GM12878 (cell line): ENCODE results near the gene CHST15. TPM values are rescaled to one million over a fixed set of nuclear protein-coding genes. Genes with fewer than 3 reads are reported as not detected.

Experiments used
- ATAC-seq: fragments of 200-7000 bp; cut with Tn5 transposase; 3 replicates; pipeline ENCODE4 v1.9.1; 2020; ENCODE audit warnings: mild to moderate bottlenecking, moderate library complexity
- BruUV-seq: library from RNA; stranded (reverse); fragments of 400-500 nt; replicated peaks from 2 replicates; lab custom pipeline; 2021; lab: Mats Ljungman, UMichigan
- CTCF ChIA-PET: fragments of 300-600 bp; sonication (Branson Sonifier 250); formaldehyde crosslinking; extraction: SDS; loops from one replicate; lab custom pipeline; 2021; ENCODE audit warnings: inconsistent platforms; lab: Yijun Ruan, JAX
- POLR2A ChIA-PET: fragments of 350-600 bp; formaldehyde crosslinking; extraction: SDS; loops from one replicate; lab custom pipeline; 2021; ENCODE audit warnings: inconsistent platforms; lab: Charles Lee
- RAD21 ChIA-PET: fragments of 300-600 bp; sonication (Branson Sonifier 250); formaldehyde crosslinking; loops from one replicate; lab custom pipeline; 2023; ENCODE audit warnings: antibody characterized with exemption; ENCODE audit not compliant: unreplicated experiment; lab: Charles Lee
- SMC1A ChIA-PET: fragments of 300-600 bp; sonication (Branson Sonifier 250); formaldehyde crosslinking; loops from one replicate; lab custom pipeline; 2023; ENCODE audit not compliant: unreplicated experiment, uncharacterized antibody; lab: Charles Lee
- DNase-seq: peaks from one replicate; pipeline ENCODE4 v3.0.0-alpha.2; 2011; ENCODE audit warnings: low read depth, low spot score
- FAIRE-seq: peaks from 3 replicates; lab custom pipeline; 2011; peaks lifted over from hg19 to GRCh38; lab: Jason Lieb, UNC
- H2AFZ ChIP-seq: 2 replicates; pipeline ENCODE4 v1.6.0; 2011; ENCODE audit warnings: low read depth, low read length, control low read depth; ENCODE audit not compliant: control insufficient read depth
- H3K27ac ChIP-seq: 2 replicates; pipeline ENCODE4 v1.5.1; 2011; ENCODE audit warnings: control low read depth; ENCODE audit not compliant: control insufficient read depth, insufficient read depth
- H3K27me3 ChIP-seq, 2 experiments: replicated peaks in 1 of 2; 2 replicates each; pipeline versions ENCODE4 v1.6.0 to v1.6.1; 2011; ENCODE audit warnings: low read length in 1 of 2; ENCODE audit not compliant: control insufficient read depth in 2 of 2, insufficient read depth in 2 of 2
- H3K36me3 ChIP-seq, 2 experiments: 2 replicates each; pipeline ENCODE4 v1.5.1; 2011; ENCODE audit warnings: low read length in 1 of 2; ENCODE audit not compliant: control insufficient read depth in 2 of 2, insufficient read depth in 2 of 2
- H3K4me1 ChIP-seq: 2 replicates; pipeline ENCODE4 v1.6.1; 2011; ENCODE audit warnings: mild to moderate bottlenecking, low read length, moderate library complexity, mixed read lengths; ENCODE audit not compliant: control insufficient read depth, insufficient read depth
- H3K4me2 ChIP-seq: 2 replicates; pipeline ENCODE4 v1.6.0; 2011; ENCODE audit warnings: control low read depth; ENCODE audit not compliant: control insufficient read depth, insufficient read depth
- H3K4me3 ChIP-seq: fragments of 200-600 bp; sonication (generic); 2 replicates; pipeline ENCODE4 v1.5.1; 2016
- H3K79me2 ChIP-seq: 2 replicates; pipeline ENCODE4 v1.6.0; 2011; ENCODE audit warnings: low read length; ENCODE audit not compliant: control insufficient read depth, insufficient read depth
- H3K9ac ChIP-seq: 2 replicates; pipeline ENCODE4 v1.8.0; 2011; ENCODE audit warnings: low read length, control low read depth, mixed read lengths; ENCODE audit not compliant: control insufficient read depth, insufficient read depth
- H3K9me3 ChIP-seq: replicated peaks from 3 replicates; pipeline ENCODE4 v1.5.1; 2011; ENCODE audit warnings: mild to moderate bottlenecking, low read length; ENCODE audit not compliant: control insufficient read depth, insufficient read depth
- H4K20me1 ChIP-seq: 2 replicates; pipeline ENCODE4 v1.6.0; 2011; ENCODE audit not compliant: control insufficient read depth, insufficient read depth
- BRCA1 ChIP-seq: IDR thresholded peaks from 2 replicates; pipeline ENCODE4 v1.6.1; 2011; ENCODE audit warnings: low read depth, low read length, improper control_type of control experiment
- CBFB ChIP-seq: IDR thresholded peaks from 2 replicates; pipeline ENCODE4 v1.6.1; 2016; ENCODE audit warnings: antibody characterized with exemption, low read depth
- CHD1 ChIP-seq: IDR thresholded peaks from 2 replicates; pipeline ENCODE4 v1.6.1; 2012; ENCODE audit warnings: low read depth, low read length, improper control_type of control experiment
- HDAC2 ChIP-seq: fragments of 200-600 bp; sonication (generic); IDR thresholded peaks from 2 replicates; pipeline ENCODE4 v1.6.1; 2017
- HDAC6 ChIP-seq: fragments of 200-600 bp; sonication (generic); IDR thresholded peaks from one replicate; pipeline ENCODE4 v1.8.0; 2017; ENCODE audit warnings: antibody characterized with exemption; ENCODE audit not compliant: unreplicated experiment
- NFIC ChIP-seq: IDR thresholded peaks from 2 replicates; pipeline ENCODE4 v1.6.1; 2012; ENCODE audit warnings: low read depth, mild to moderate bottlenecking, inconsistent platforms, low read length, moderate library complexity
- NFYA ChIP-seq: IDR thresholded peaks from 2 replicates; pipeline ENCODE4 v1.6.1; 2011; ENCODE audit warnings: low read depth, mild to moderate bottlenecking, low read length, improper control_type of control experiment, borderline replicate concordance
- NFYB ChIP-seq: IDR thresholded peaks from 2 replicates; pipeline ENCODE4 v1.6.1; 2011; ENCODE audit warnings: low read depth, mild to moderate bottlenecking, low read length, improper control_type of control experiment, moderate library complexity; ENCODE audit not compliant: insufficient read depth
- NRF1 ChIP-seq: conservative IDR thresholded peaks from 2 replicates; pipeline ENCODE4 v1.6.1; 2011; ENCODE audit warnings: mild to moderate bottlenecking, low read depth, low read length, improper control_type of control experiment
- SMARCA5 ChIP-seq: fragments of 450-650 bp; IDR thresholded peaks from 2 replicates; pipeline ENCODE4 v1.6.1; 2017; ENCODE audit warnings: mild to moderate bottlenecking
- SREBF1 ChIP-seq: IDR thresholded peaks from 2 replicates; pipeline ENCODE4 v1.6.1; 2012; ENCODE audit warnings: mild to moderate bottlenecking, low read length
- STAT1 ChIP-seq: fragments of 450-650 bp; conservative IDR thresholded peaks from 2 replicates; pipeline ENCODE4 v1.6.1; 2014; ENCODE audit warnings: antibody characterized with exemption, mild to moderate bottlenecking
- TCF7 ChIP-seq: IDR thresholded peaks from 2 replicates; pipeline ENCODE4 v1.6.1; 2014; ENCODE audit warnings: antibody characterized with exemption, borderline replicate concordance
- ZNF622 ChIP-seq: fragments of 450-650 bp; IDR thresholded peaks from 2 replicates; pipeline ENCODE4 v1.6.1; 2017; ENCODE audit warnings: mild to moderate bottlenecking, inconsistent platforms
- WGBS: methylation state at CpG from one replicate; pipeline ENCODE4 v1.1.6; 2016; ENCODE audit warnings: low lambda C conversion rate; ENCODE audit not compliant: insufficient replicate concordance, insufficient coverage; ENCODE audit errors: missing lambda C conversion rate; 5-methylcytosine and 5-hydroxymethylcytosine counted together
- in situ Hi-C: fragments of 300-500 bp; cut with MboI; formaldehyde crosslinking; loops from 9 replicates; pipeline ENCODE4 v1.14.3; 2018; ENCODE audit warnings: mixed read lengths
- intact Hi-C: fragments of 100-400 bp; cut with micrococcal nuclease; formaldehyde crosslinking; loops from one replicate; pipeline ENCODE4 v1.14.2; 2022; ENCODE audit not compliant: unreplicated experiment
- polyA plus RNA-seq, 11 experiments: library from polyadenylated mRNA; depleted of rRNA in 4 of 11; unstranded in 6 of 11; stranded (reverse) in 5 of 11; fragments of >200 nt; fragmentation: Nextera tagmentation in 4 of 11; fragmentation: Illumina TruSeq in 1 of 11; extraction: Ambion mirVana in 4 of 11; extraction: Trizol in 1 of 11; gene quantifications; 1 replicate in 1 of 11; 2 replicates in 10 of 11; pipeline versions ENCODE4 v1.2.1 to v1.2.3, GENCODE V29; 2011 to 2016; ENCODE audit warnings: inconsistent platforms in 2 of 11, missing spikeins in 2 of 11, low read depth in 1 of 11
- total RNA-seq, 4 experiments: library from RNA; depleted of rRNA in 3 of 4; stranded (reverse); fragments of >200 nt in 3 of 4; fragmentation: Illumina TruSeq in 1 of 4; extraction: Trizol in 1 of 4; gene quantifications; 2 replicates each; pipeline versions ENCODE4 v1.2.1 to v1.2.3, GENCODE V29; 2013 to 2021
- TF ChIP-seq, protein P1 (sequence below): IDR thresholded peaks from 2 replicates; pipeline ENCODE4 v1.6.1; 2012; ENCODE audit warnings: low read depth, low read length, improper control_type of control experiment
- TF ChIP-seq, protein P2 (sequence below): IDR thresholded peaks from 2 replicates; pipeline ENCODE4 v1.6.1; 2011; ENCODE audit warnings: borderline replicate concordance, low read depth, mild to moderate bottlenecking, moderate library complexity, low read length; ENCODE audit not compliant: insufficient read depth, poor library complexity, severe bottlenecking

Gene CHST15
- total and polyA plus RNA-seq, 10 of the 15 experiments (the other 5 are each of a cell fraction or from before 2014, with no cell fraction given): 0.02 to 0.53 (median 0.05) TPM; not detected in 1

DNA sequence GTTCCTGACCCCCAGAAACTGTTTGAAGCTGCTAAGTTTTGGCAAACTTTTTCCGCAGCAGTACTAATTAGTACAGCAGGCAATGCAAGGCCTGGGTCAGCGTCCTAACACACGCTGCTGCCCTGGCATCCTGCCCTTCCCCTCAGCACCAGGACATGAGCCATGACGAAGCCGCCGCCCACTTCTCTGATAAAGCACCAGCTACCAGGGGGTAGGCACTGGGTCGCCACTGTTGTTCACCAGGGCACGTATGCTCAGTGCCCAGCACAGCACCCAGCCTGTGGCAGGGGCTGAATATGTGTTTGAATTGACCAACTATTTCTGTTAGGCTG lies 59.5 kb downstream of the CHST15 start:
- H3K27ac ChIP-seq: no peak overlapping the region
- H4K20me1 ChIP-seq: no peaks in the 10 kb centered on the region
- 58% methylated on average over 8 of the region's 8 CpGs for WGBS
- DNase-seq: no peak
- intact Hi-C loops (no loop called here), in situ Hi-C loops (no loop called here)
- TF ChIP-seq NFYB (no peak), SMARCA5 (no peak), NFIC (no peak), NFYA (no peak), ZNF622 (no peak), TCF7 (no peak), STAT1 (no peak), BRCA1 (no peak), CHD1 (no peak), NRF1 (no peak), SREBF1 (no peak), HDAC2 (no peak), CBFB (no peak), HDAC6 (no peak)
- TF ChIP-seq, protein P1, sequence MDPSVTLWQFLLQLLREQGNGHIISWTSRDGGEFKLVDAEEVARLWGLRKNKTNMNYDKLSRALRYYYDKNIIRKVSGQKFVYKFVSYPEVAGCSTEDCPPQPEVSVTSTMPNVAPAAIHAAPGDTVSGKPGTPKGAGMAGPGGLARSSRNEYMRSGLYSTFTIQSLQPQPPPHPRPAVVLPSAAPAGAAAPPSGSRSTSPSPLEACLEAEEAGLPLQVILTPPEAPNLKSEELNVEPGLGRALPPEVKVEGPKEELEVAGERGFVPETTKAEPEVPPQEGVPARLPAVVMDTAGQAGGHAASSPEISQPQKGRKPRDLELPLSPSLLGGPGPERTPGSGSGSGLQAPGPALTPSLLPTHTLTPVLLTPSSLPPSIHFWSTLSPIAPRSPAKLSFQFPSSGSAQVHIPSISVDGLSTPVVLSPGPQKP: no peak
- TF ChIP-seq, protein P2, sequence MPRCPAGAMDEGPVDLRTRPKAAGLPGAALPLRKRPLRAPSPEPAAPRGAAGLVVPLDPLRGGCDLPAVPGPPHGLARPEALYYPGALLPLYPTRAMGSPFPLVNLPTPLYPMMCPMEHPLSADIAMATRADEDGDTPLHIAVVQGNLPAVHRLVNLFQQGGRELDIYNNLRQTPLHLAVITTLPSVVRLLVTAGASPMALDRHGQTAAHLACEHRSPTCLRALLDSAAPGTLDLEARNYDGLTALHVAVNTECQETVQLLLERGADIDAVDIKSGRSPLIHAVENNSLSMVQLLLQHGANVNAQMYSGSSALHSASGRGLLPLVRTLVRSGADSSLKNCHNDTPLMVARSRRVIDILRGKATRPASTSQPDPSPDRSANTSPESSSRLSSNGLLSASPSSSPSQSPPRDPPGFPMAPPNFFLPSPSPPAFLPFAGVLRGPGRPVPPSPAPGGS: no peak
- BruUV-seq: no TSS peak
- ATAC-seq: no peak
- SMC1A ChIA-PET: interaction anchor here (2.5 kb wide), 1 partner anchor 9 kb away, joined by 7 read pairs; no protein-coding TSS in a partner anchor
- H2AFZ ChIP-seq: no peak overlapping the region
- no peaks in the 10 kb centered on the region for H3K36me3 ChIP-seq
- FAIRE-seq: no peak
- H3K9ac ChIP-seq: no peak overlapping the region
- no peaks in the 10 kb centered on the region for H3K79me2 ChIP-seq
- peaks cover 16% of the 10 kb centered on the region for H3K4me1 ChIP-seq
- CTCF ChIA-PET: interaction anchor here (1.1 kb wide), 1 partner anchor 38 kb away, joined by 3 read pairs; no protein-coding TSS in a partner anchor
- POLR2A ChIA-PET: no interaction called here
- H3K27me3 ChIP-seq: no peaks in the 10 kb centered on the region; a peak in 3 of 4 replicates
- H3K4me2 ChIP-seq: no peak overlapping the region
- H3K9me3 ChIP-seq: no peaks in the 10 kb centered on the region
- RAD21 ChIA-PET: no interaction called here
- no peak overlapping the region for H3K4me3 ChIP-seq
